ENCODE data around the gene SCO1.

DNA sequence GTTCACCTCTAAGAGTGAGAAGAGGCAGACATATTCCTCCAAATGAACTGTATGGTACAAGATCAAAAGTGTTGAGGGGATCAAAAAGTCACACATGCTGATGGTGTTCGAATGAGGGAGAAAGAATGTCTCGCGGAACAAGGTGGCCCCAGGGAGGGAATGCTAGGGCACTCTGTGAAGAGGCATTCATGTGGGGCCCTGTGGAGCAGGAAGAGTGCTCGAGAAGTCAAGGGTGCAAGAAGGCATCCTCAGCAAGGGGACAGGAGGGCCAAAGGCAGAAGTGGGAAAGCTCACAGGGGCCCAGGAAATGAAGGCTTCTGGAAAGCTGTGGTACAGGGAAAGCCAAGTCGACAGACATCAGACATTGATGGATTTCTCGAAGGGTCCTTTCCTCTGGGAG lies 34.1 kb downstream of the SCO1 start:
- TF ChIP-seq CTCF (conservative IDR thresholded peaks at IDR 0.05 in 1 of 2, IDR thresholded peaks at IDR 0.05 in 1 of 2; ENCODE audit: low read depth in 1 of 2, low read length in 2 of 2) (no peak), EZH2 (IDR thresholded peaks at IDR 0.05; ENCODE audit: low read length, missing control alignments) (no peak)

Data from fibroblast of lung (primary cell).